Left renal pelvis (tissue), 4 donors: ENCODE measurements around the gene LRRN4CL. TPM values are rescaled to one million over a fixed set of nuclear protein-coding genes. Genes with fewer than 3 reads are reported as not detected.
"Not testable (repeated sequence)": the region's sequence is repeated elsewhere in the genome, so short reads cannot be mapped to it uniquely, and the experiment has no call there.

Source experiments
- DNase-seq, 4 donors: peaks; one replicate each; pipeline ENCODE4 v3.0.0-alpha.2; 2013; ENCODE audit warnings: low read depth in 4 of 4, low spot score in 3 of 4
- polyA plus RNA-seq, 4 donors: library from polyadenylated mRNA; unstranded; fragments of 120-200 nt; gene quantifications; one replicate each; pipeline ENCODE4 v1.2.1, GENCODE V29; 2013; ENCODE audit not compliant: insufficient read length in 4 of 4

Gene LRRN4CL
- 1 to 10 TPM in 3 of 4 donors, under 1 TPM in 1; 0.92 to 9.5 (median 1.4) TPM for polyA plus RNA-seq

- no peak for DNase-seq
These were observed at the start of gene LRRN4CL for GRCh38 chr11:62689421-62690183. Gene LRRN4CL, minus strand, starts transcription at chr11:62689530. Its CDS starts 1,022 bp downstream, at chr11:62688508.

GRCh38 chr11:62737196-62737595 lies 47.9 kb upstream of the LRRN4CL start:
- DNase-seq, result no peak

GRCh38 chr11:62732830-62733229 lies 43.5 kb upstream of the LRRN4CL start:
- no peak for DNase-seq

GRCh38 chr11:62730076-62730475 lies 40.7 kb upstream of the LRRN4CL start:
- not testable (repeated sequence) for DNase-seq

- peak in 2 of 4 donors; percentile 77 to 81 for DNase-seq
These were observed 39.0 kb upstream of the LRRN4CL start, which contains the start of gene TTC9C for GRCh38 chr11:62728171-62728988. Gene TTC9C, plus strand, starts transcription at chr11:62728486. Its CDS starts 363 bp downstream, at chr11:62728849.

GRCh38 chr11:62727872-62728170 lies 38.5 kb upstream of the LRRN4CL start:
- DNase-seq, result peak; percentile 97 to 99 (median 98)

- DNase-seq, result peak; percentile 93 to 98 (median 98)
These were observed 38.0 kb upstream of the LRRN4CL start, which contains the start of gene HNRNPUL2 for GRCh38 chr11:62727165-62727871. Gene HNRNPUL2, minus strand, starts transcription at chr11:62727457. Its CDS starts 301 bp downstream, at chr11:62727156.

- DNase-seq, result no peak
These were observed 37.5 kb upstream of the LRRN4CL start for GRCh38 chr11:62726915-62727164.

GRCh38 chr11:62726156-62726914 lies 37.0 kb upstream of the LRRN4CL start:
- no peak for DNase-seq

- no peak for DNase-seq
These were observed 36.3 kb upstream of the LRRN4CL start for GRCh38 chr11:62725646-62726045.

GRCh38 chr11:62724171-62724570 lies 34.8 kb upstream of the LRRN4CL start:
- DNase-seq, result no peak

GRCh38 chr11:62721994-62722393 lies 32.7 kb upstream of the LRRN4CL start:
- no peak for DNase-seq

GRCh38 chr11:62719302-62719978 lies 30.1 kb upstream of the LRRN4CL start:
- DNase-seq, result no peak

GRCh38 chr11:62716816-62717215 lies 27.5 kb upstream of the LRRN4CL start:
- DNase-seq, result no peak

GRCh38 chr11:62716206-62716605 lies 26.9 kb upstream of the LRRN4CL start:
- DNase-seq, result no peak

GRCh38 chr11:62715150-62716130 lies 26.1 kb upstream of the LRRN4CL start:
- no peak for DNase-seq

- DNase-seq, result no peak
These were observed 24.0 kb upstream of the LRRN4CL start for GRCh38 chr11:62713343-62713742.

GRCh38 chr11:62712861-62713260 lies 23.5 kb upstream of the LRRN4CL start:
- no peak for DNase-seq
